Choroid plexus epithelial cell (primary cell): Measurements from ENCODE around the gene ATXN7.

Experiments
- DNase-seq: peaks from one replicate; pipeline ENCODE4 v3.0.0-alpha.2; 2010; ENCODE audit warnings: low read depth
- H3K4me3 ChIP-seq: 2 replicates; pipeline ENCODE4 v1.5.1; 2011; ENCODE audit warnings: low read depth, mild to moderate bottlenecking, control low read depth, low read length, moderate library complexity
- CTCF ChIP-seq: conservative IDR thresholded peaks from 2 replicates; pipeline ENCODE4 v1.5.1; 2011; ENCODE audit warnings: low read depth, mild to moderate bottlenecking, control low read depth, inconsistent platforms, low read length, moderate library complexity

ATXN7 gene

GRCh38 chr3:63874769-63875168 is 11.1 kb downstream of the ATXN7 start:
- TF ChIP-seq CTCF = no peak
- no peak for DNase-seq
- no peak overlapping the region for H3K4me3 ChIP-seq

- no peak for DNase-seq
- H3K4me3 ChIP-seq = no peak overlapping the region
- TF ChIP-seq CTCF = no peak
These were observed 11.8 kb downstream of the ATXN7 start for GRCh38 chr3:63875510-63875909.

GRCh38 chr3:63876260-63876659 is 12.6 kb downstream of the ATXN7 start:
- no peak for TF ChIP-seq CTCF
- DNase-seq = no peak
- H3K4me3 ChIP-seq = no peak overlapping the region

- no peak for TF ChIP-seq CTCF
- peak; percentile 33 for DNase-seq
- no peak overlapping the region for H3K4me3 ChIP-seq
These were observed 14.2 kb downstream of the ATXN7 start for GRCh38 chr3:63877737-63878393.

GRCh38 chr3:63878394-63879060 is 14.9 kb downstream of the ATXN7 start:
- no peak overlapping the region for H3K4me3 ChIP-seq
- DNase-seq = no peak
- TF ChIP-seq CTCF = no peak

GRCh38 chr3:63880653-63881052 is 17.0 kb downstream of the ATXN7 start:
- DNase-seq = no peak
- TF ChIP-seq CTCF = no peak

GRCh38 chr3:63886858-63887257 is 23.2 kb downstream of the ATXN7 start:
- no peak for TF ChIP-seq CTCF
- peak; percentile 30 for DNase-seq
- H3K4me3 ChIP-seq = no peak overlapping the region

More at GRCh38 chr3:63880653-63881052, 17.0 kb downstream of the ATXN7 start:
- H3K4me3 ChIP-seq = no peak overlapping the region
